ENCODE results near the gene ALK.

DNA sequence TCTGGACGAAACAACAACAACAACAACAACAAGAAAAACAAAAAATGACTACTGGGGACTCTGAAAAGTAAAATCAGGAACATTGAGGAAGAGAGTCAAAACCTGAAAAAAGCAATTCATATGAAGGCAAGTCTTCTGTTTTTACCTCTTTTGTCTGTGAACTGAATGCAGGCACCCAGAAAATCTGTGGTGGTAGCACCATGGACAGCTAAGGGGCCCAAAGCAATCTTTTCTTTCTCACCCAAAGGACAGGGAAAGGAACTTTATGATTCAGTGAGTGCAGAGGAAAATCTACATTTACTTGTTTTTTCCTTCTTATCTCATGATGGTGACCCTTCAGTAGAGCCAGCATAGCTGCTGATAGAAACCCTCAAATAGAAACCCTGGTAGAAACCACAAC, 10.4 kb downstream of the ALK start:
- TF ChIP-seq, protein P1, sequence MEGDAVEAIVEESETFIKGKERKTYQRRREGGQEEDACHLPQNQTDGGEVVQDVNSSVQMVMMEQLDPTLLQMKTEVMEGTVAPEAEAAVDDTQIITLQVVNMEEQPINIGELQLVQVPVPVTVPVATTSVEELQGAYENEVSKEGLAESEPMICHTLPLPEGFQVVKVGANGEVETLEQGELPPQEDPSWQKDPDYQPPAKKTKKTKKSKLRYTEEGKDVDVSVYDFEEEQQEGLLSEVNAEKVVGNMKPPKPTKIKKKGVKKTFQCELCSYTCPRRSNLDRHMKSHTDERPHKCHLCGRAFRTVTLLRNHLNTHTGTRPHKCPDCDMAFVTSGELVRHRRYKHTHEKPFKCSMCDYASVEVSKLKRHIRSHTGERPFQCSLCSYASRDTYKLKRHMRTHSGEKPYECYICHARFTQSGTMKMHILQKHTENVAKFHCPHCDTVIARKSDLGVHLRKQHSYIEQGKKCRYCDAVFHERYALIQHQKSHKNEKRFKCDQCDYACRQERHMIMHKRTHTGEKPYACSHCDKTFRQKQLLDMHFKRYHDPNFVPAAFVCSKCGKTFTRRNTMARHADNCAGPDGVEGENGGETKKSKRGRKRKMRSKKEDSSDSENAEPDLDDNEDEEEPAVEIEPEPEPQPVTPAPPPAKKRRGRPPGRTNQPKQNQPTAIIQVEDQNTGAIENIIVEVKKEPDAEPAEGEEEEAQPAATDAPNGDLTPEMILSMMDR (IDR thresholded peaks at IDR 0.05; ENCODE audit: low read length), result no peak
- no peak for TF ChIP-seq EZH2phosphoT487 (IDR thresholded peaks at IDR 0.05; ENCODE audit: low read length)
